Measurements from ENCODE around the gene PER1. TPM values are rescaled to one million over a fixed set of nuclear protein-coding genes. Genes with fewer than 3 reads are reported as not detected.

Gene PER1
- total and polyA plus RNA-seq, 9 of the 15 experiments (the other 6 are each of a cell fraction or from before 2014, with no cell fraction given): 0.13 to 26.0 (median 3.4) TPM

GRCh38 chr17:8158267-8159031, 6.2 kb upstream of the PER1 start (continued):
- TF ChIP-seq ZKSCAN8 (CRISPR knock-in tag; IDR thresholded peaks at IDR 0.05): no peak
- TF ChIP-seq, protein P1, sequence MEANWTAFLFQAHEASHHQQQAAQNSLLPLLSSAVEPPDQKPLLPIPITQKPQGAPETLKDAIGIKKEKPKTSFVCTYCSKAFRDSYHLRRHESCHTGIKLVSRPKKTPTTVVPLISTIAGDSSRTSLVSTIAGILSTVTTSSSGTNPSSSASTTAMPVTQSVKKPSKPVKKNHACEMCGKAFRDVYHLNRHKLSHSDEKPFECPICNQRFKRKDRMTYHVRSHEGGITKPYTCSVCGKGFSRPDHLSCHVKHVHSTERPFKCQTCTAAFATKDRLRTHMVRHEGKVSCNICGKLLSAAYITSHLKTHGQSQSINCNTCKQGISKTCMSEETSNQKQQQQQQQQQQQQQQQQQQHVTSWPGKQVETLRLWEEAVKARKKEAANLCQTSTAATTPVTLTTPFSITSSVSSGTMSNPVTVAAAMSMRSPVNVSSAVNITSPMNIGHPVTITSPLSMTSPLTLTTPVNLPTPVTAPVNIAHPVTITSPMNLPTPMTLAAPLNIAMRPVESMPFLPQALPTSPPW (CRISPR knock-in tag; IDR thresholded peaks at IDR 0.05): peak; percentile 40; the same call in 1 of the 2 replicates
- TF ChIP-seq SUPT5H (IDR thresholded peaks at IDR 0.05): no peak
- TF ChIP-seq, protein P2, sequence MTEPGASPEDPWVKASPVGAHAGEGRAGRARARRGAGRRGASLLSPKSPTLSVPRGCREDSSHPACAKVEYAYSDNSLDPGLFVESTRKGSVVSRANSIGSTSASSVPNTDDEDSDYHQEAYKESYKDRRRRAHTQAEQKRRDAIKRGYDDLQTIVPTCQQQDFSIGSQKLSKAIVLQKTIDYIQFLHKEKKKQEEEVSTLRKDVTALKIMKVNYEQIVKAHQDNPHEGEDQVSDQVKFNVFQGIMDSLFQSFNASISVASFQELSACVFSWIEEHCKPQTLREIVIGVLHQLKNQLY (CRISPR knock-in tag; conservative IDR thresholded peaks at IDR 0.05): no peak
- TF ChIP-seq, protein P3, sequence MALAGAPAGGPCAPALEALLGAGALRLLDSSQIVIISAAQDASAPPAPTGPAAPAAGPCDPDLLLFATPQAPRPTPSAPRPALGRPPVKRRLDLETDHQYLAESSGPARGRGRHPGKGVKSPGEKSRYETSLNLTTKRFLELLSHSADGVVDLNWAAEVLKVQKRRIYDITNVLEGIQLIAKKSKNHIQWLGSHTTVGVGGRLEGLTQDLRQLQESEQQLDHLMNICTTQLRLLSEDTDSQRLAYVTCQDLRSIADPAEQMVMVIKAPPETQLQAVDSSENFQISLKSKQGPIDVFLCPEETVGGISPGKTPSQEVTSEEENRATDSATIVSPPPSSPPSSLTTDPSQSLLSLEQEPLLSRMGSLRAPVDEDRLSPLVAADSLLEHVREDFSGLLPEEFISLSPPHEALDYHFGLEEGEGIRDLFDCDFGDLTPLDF (CRISPR knock-in tag; IDR thresholded peaks at IDR 0.05): no peak
- TF ChIP-seq POLR2AphosphoS2 (IDR thresholded peaks at IDR 0.05; ENCODE audit: low read length): no peak
- no peak for TF ChIP-seq OTX1 (CRISPR knock-in tag; IDR thresholded peaks at IDR 0.05)
- no peak for TF ChIP-seq EHMT2 (IDR thresholded peaks at IDR 0.05)
- TF ChIP-seq HCFC1 (IDR thresholded peaks at IDR 0.05; ENCODE audit: low read depth, low read length): peak; percentile 16; the same call in 1 of the 2 replicates
- TF ChIP-seq REST (IDR thresholded peaks at IDR 0.05; ENCODE audit: borderline replicate concordance): peak; percentile 60
- TF ChIP-seq REST (CRISPR knock-in tag; IDR thresholded peaks at IDR 0.05; ENCODE audit: low read depth): no peak
- no peak for TF ChIP-seq PRMT5 (CRISPR knock-in tag; IDR thresholded peaks at IDR 0.05)
- no peak for TF ChIP-seq HMG20A (CRISPR knock-in tag; conservative IDR thresholded peaks at IDR 0.05)
- no peak for TF ChIP-seq HEY1 (CRISPR knock-in tag; IDR thresholded peaks at IDR 0.05; ENCODE audit: borderline replicate concordance)
- TF ChIP-seq, protein P4, sequence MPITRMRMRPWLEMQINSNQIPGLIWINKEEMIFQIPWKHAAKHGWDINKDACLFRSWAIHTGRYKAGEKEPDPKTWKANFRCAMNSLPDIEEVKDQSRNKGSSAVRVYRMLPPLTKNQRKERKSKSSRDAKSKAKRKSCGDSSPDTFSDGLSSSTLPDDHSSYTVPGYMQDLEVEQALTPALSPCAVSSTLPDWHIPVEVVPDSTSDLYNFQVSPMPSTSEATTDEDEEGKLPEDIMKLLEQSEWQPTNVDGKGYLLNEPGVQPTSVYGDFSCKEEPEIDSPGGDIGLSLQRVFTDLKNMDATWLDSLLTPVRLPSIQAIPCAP (CRISPR knock-in tag; IDR thresholded peaks at IDR 0.05; ENCODE audit: borderline replicate concordance): no peak

All from K562 (cell line).